ENCODE results near the gene UBE2K. TPM values are rescaled to one million over a fixed set of nuclear protein-coding genes. Genes with fewer than 3 reads are reported as not detected.
"Not testable (repeated sequence)": the region's sequence is repeated elsewhere in the genome, so short reads cannot be mapped to it uniquely, and the experiment has no call there.

Gene UBE2K
- total RNA-seq, 2 donors from 2014 or later, result 25.6 to 30.3 TPM

GRCh38 chr4:39668887-39669286 lies 29.0 kb upstream of the UBE2K start:
- H3K27me3 ChIP-seq (replicated peaks; ENCODE audit: insufficient read depth), result no peaks in the 10 kb centered on the region
- DNase-seq (ENCODE audit: low spot score), result no peak
- no peak overlapping the region for H3K27ac ChIP-seq
- intact Hi-C loops (cut with DNase I), result no loop called here
- no peak overlapping the region for H3K4me3 ChIP-seq
- no peaks in the 10 kb centered on the region for H3K9me3 ChIP-seq
- no peak for TF ChIP-seq POLR2AphosphoS5 (IDR thresholded peaks at IDR 0.05)
- TF ChIP-seq POLR2A (IDR thresholded peaks at IDR 0.05), result no peak
- TF ChIP-seq, protein P1, sequence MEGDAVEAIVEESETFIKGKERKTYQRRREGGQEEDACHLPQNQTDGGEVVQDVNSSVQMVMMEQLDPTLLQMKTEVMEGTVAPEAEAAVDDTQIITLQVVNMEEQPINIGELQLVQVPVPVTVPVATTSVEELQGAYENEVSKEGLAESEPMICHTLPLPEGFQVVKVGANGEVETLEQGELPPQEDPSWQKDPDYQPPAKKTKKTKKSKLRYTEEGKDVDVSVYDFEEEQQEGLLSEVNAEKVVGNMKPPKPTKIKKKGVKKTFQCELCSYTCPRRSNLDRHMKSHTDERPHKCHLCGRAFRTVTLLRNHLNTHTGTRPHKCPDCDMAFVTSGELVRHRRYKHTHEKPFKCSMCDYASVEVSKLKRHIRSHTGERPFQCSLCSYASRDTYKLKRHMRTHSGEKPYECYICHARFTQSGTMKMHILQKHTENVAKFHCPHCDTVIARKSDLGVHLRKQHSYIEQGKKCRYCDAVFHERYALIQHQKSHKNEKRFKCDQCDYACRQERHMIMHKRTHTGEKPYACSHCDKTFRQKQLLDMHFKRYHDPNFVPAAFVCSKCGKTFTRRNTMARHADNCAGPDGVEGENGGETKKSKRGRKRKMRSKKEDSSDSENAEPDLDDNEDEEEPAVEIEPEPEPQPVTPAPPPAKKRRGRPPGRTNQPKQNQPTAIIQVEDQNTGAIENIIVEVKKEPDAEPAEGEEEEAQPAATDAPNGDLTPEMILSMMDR (IDR thresholded peaks at IDR 0.05), result no peak
- WGBS, result 53% methylated on average over 2 of the region's 2 CpGs
- no peaks in the 10 kb centered on the region for H3K4me1 ChIP-seq (replicated peaks)
- H3K36me3 ChIP-seq, result no peaks in the 10 kb centered on the region

GRCh38 chr4:39670296-39670695 lies 27.6 kb upstream of the UBE2K start:
- H3K36me3 ChIP-seq; H3K9me3 ChIP-seq; H3K4me3 ChIP-seq; H3K4me1 ChIP-seq (replicated peaks); intact Hi-C loops (cut with DNase I); H3K27ac ChIP-seq; DNase-seq (ENCODE audit: low spot score); H3K27me3 ChIP-seq (replicated peaks; ENCODE audit: insufficient read depth): not testable (repeated sequence)
- WGBS, result 75% methylated on average over 1 of the region's 1 CpG

- H3K36me3 ChIP-seq; DNase-seq (ENCODE audit: low spot score); H3K27me3 ChIP-seq (replicated peaks; ENCODE audit: insufficient read depth); H3K27ac ChIP-seq; H3K4me3 ChIP-seq; H3K9me3 ChIP-seq; intact Hi-C loops (cut with DNase I); H3K4me1 ChIP-seq (replicated peaks): not testable (repeated sequence)
- 94% methylated on average over 10 of the region's 10 CpGs for WGBS
These were observed 22.3 kb upstream of the UBE2K start for GRCh38 chr4:39675681-39676080.

GRCh38 chr4:39681003-39681402 lies 16.9 kb upstream of the UBE2K start:
- H3K4me1 ChIP-seq (replicated peaks); H3K27me3 ChIP-seq (replicated peaks; ENCODE audit: insufficient read depth); H3K4me3 ChIP-seq; H3K9me3 ChIP-seq; DNase-seq (ENCODE audit: low spot score); H3K27ac ChIP-seq; H3K36me3 ChIP-seq; intact Hi-C loops (cut with DNase I): not testable (repeated sequence)
- WGBS, result 98% methylated on average over 2 of the region's 2 CpGs

GRCh38 chr4:39682138-39682537 lies 15.8 kb upstream of the UBE2K start:
- no peak overlapping the region for H3K4me3 ChIP-seq
- H3K9me3 ChIP-seq, result no peaks in the 10 kb centered on the region

GRCh38 chr4:39685990-39686389 lies 11.9 kb upstream of the UBE2K start:
- no peaks in the 10 kb centered on the region for H3K27me3 ChIP-seq (replicated peaks; ENCODE audit: insufficient read depth)
- intact Hi-C loops (cut with DNase I), result no loop called here
- DNase-seq (ENCODE audit: low spot score), result no peak
- H3K9me3 ChIP-seq, result no peaks in the 10 kb centered on the region
- no peak overlapping the region for H3K4me3 ChIP-seq
- TF ChIP-seq POLR2A (IDR thresholded peaks at IDR 0.05), result no peak
- TF ChIP-seq POLR2AphosphoS5 (IDR thresholded peaks at IDR 0.05), result no peak
- TF ChIP-seq, protein P1 (IDR thresholded peaks at IDR 0.05), result no peak
- H3K27ac ChIP-seq, result no peak overlapping the region
- 51% methylated on average over 1 of the region's 1 CpG for WGBS
- no peaks in the 10 kb centered on the region for H3K4me1 ChIP-seq (replicated peaks)
- H3K36me3 ChIP-seq, result no peaks in the 10 kb centered on the region

More at GRCh38 chr4:39682138-39682537, 15.8 kb upstream of the UBE2K start:
- DNase-seq (ENCODE audit: low spot score), result no peak
- H3K4me1 ChIP-seq (replicated peaks), result no peaks in the 10 kb centered on the region
- no peaks in the 10 kb centered on the region for H3K27me3 ChIP-seq (replicated peaks; ENCODE audit: insufficient read depth)
- WGBS, result 64% methylated on average over 2 of the region's 2 CpGs
- no peak overlapping the region for H3K27ac ChIP-seq
- intact Hi-C loops (cut with DNase I), result no loop called here
- H3K36me3 ChIP-seq, result no peaks in the 10 kb centered on the region
- TF ChIP-seq, protein P1 (IDR thresholded peaks at IDR 0.05), result no peak
- TF ChIP-seq POLR2A (IDR thresholded peaks at IDR 0.05), result no peak
- no peak for TF ChIP-seq POLR2AphosphoS5 (IDR thresholded peaks at IDR 0.05)
